ENCODE results near the gene AURKAIP1. TPM values are rescaled to one million over a fixed set of nuclear protein-coding genes. Genes with fewer than 3 reads are reported as not detected.

Gene AURKAIP1
- total and polyA plus RNA-seq, 7 experiments from 2014 or later = 53.8 to 160 (median 65.2) TPM

DNA sequence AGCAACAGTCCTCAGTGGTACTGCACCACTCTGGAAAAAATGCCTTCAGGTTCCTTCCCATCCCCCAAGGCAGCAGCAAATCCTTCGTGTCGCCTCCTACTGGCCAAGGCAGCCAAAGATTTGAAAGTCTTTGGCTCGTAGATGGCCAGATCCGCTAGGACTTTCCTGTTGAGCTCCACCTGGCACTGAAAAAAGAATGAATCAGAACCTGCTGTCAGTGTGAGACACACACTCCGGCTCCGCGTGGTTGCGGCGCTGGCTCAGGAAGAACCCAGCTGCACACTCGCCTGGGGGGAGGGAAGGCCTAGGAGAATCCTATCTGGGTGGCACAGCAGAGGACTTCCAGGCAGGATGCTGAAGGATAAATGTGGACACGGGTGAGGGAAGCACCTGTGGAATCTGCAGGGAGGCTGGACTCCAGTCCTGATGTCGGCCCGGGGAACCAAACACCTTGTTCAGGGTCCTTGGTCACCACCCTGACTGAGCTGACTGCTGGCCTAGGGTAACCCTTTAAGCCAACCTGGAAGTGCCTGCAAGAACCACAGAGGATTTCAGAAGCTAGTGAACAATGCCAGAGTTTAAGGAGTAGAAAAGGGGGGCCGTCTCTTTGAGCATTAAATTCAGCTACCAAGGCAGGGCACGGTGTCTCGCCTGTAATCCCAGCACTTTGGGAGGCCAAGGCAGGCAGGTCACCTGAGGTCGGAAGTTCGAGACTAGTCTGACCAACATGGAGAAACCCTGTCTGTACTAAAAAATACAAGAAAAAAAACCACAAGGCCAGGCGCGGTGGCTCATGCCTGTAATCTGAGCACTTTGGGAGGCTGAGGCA is 27.3 kb upstream of the AURKAIP1 start:
- DNase-seq = peak in 4 of 9 donors; percentile 15 to 33 (median 26)
- peaks cover 10 to 67% (median 46%) of the 10 kb centered on the region in 7 donors for H3K4me1 Mint-ChIP-seq
- no peaks in the 10 kb centered on the region for H3K9me3 ChIP-seq (ENCODE audit: control insufficient read depth in 2 of 3, low read length in 3 of 3)

DNA sequence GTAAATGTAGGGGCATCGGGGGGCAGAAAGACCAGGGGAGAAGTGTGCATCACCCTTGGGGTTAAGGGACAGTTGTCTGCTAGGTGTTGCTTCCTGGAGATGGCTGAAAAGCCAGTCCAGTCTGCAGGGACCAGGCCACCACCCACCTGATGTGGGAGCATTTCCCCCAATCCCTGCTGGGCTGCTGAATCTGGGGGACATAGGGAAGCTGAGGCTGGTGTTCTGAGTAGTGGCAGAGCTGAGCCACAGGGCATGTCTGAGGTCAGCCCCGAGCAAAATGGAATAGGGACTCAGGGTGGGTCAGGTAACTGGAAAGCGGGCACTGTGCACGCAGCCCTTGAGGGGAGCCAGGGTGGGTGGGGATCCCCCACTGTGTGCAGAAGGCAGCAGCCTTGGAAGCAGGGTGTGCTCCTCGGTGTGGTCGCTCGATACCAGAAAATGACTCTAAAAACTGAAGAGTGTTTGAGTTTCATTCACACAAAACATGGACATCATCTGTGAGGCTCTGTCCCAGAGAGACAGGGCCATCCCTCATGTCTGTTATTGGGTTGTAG is 26.5 kb upstream of the AURKAIP1 start:
- Histone ChIP-seq H3K9me3 (ENCODE audit: control insufficient read depth in 2 of 3, low read length in 3 of 3) (no peaks in the 10 kb centered on the region), H3K27ac (ENCODE audit: low read depth, low read length) (no peak overlapping the region), H3K4me3 (ENCODE audit: low read length) (no peak overlapping the region), H3K27me3 (ENCODE audit: control insufficient read depth in 2 of 2, insufficient read depth in 2 of 2, low read length in 2 of 2) (no peaks in the 10 kb centered on the region), H3K4me1 (ENCODE audit: control insufficient read depth in 2 of 2, insufficient read depth in 2 of 2, low read length in 2 of 2) (peaks cover 31 to 34% of the 10 kb centered on the region in 2 donors), H3K36me3 (ENCODE audit: control insufficient read depth in 2 of 3, insufficient read depth in 3 of 3, low read length in 3 of 3) (peaks cover 13 to 62% (median 20%) of the 10 kb centered on the region in 3 experiments)
- CTCF ChIA-PET = interaction anchor here (0.6 kb wide), 1 partner anchor 109 kb away, joined by 5 read pairs; no protein-coding TSS in a partner anchor
- POLR2A ChIA-PET = no interaction called here
- Mint-ChIP-seq H3K36me3 (peaks cover 0 to 32% (median 11%) of the 10 kb centered on the region in 5 donors), H3K4me3 (peak overlapping the region; percentile 37 to 94 (median 50)), H3K27ac (peak overlapping the region in 8 of 9 donors; percentile 21 to 89 (median 78)), H3K27me3 (no peaks in the 10 kb centered on the region), H3K9me3 (peaks cover 0 to 6% (median 0%) of the 10 kb centered on the region in 11 donors), H3K4me1 (peaks cover 10 to 66% (median 44%) of the 10 kb centered on the region in 7 donors)
- DNase-seq = no peak
- ATAC-seq = no peak
- intact Hi-C loops (cut with micrococcal nuclease) = loop anchor here in 1 of 2 donors (10.0 kb wide), 1 partner anchor 213 kb away; the partner anchor contains the start of gene MIB2

More for the DNA sequence above, 27.3 kb upstream of the AURKAIP1 start:
- peaks cover 32 to 33% of the 10 kb centered on the region in 2 donors for H3K4me1 ChIP-seq (ENCODE audit: control insufficient read depth in 2 of 2, insufficient read depth in 2 of 2, low read length in 2 of 2)
- ATAC-seq = no peak
- H3K36me3 ChIP-seq (ENCODE audit: control insufficient read depth in 2 of 3, insufficient read depth in 3 of 3, low read length in 3 of 3) = peaks cover 11 to 62% (median 16%) of the 10 kb centered on the region in 3 experiments
- Mint-ChIP-seq H3K36me3 (peaks cover 0 to 36% (median 11%) of the 10 kb centered on the region in 5 donors), H3K4me3 (peak overlapping the region in 9 of 10 donors; percentile 10 to 57 (median 50)), H3K27ac (peak overlapping the region in 8 of 9 donors; percentile 21 to 89 (median 78)), H3K27me3 (peaks cover 0 to 1% (median 0%) of the 10 kb centered on the region in 5 donors), H3K9me3 (peaks cover 0 to 6% (median 0%) of the 10 kb centered on the region in 11 donors)
- H3K27me3 ChIP-seq (ENCODE audit: control insufficient read depth in 2 of 2, insufficient read depth in 2 of 2, low read length in 2 of 2) = no peaks in the 10 kb centered on the region
- H3K4me3 ChIP-seq (ENCODE audit: low read length) = no peak overlapping the region
- no peak overlapping the region for H3K27ac ChIP-seq (ENCODE audit: low read depth, low read length)
- POLR2A ChIA-PET = interaction anchor here (0.6 to 0.8 kb wide), 3 partner anchors 19 to 334 kb away, joined by 3 read pairs; no protein-coding TSS in a partner anchor
- intact Hi-C loops (cut with micrococcal nuclease) = loop anchor here in 1 of 2 donors (10.0 kb wide), 1 partner anchor 213 kb away; the partner anchor contains the start of gene MIB2
- CTCF ChIA-PET = interaction anchor here (0.7 kb wide), 1 partner anchor 39 kb away, joined by 3 read pairs; no protein-coding TSS in a partner anchor

- intact Hi-C loops (cut with micrococcal nuclease) = loop anchor here in 1 of 2 donors (10.0 kb wide), 1 partner anchor 214 kb away; the partner anchor contains the start of gene MIB2
- peaks cover 10 to 60% (median 39%) of the 10 kb centered on the region in 7 donors for H3K4me1 Mint-ChIP-seq
Observed at GRCh38 chr1:1400576-1401456, 25.8 kb upstream of the AURKAIP1 start.

DNA sequence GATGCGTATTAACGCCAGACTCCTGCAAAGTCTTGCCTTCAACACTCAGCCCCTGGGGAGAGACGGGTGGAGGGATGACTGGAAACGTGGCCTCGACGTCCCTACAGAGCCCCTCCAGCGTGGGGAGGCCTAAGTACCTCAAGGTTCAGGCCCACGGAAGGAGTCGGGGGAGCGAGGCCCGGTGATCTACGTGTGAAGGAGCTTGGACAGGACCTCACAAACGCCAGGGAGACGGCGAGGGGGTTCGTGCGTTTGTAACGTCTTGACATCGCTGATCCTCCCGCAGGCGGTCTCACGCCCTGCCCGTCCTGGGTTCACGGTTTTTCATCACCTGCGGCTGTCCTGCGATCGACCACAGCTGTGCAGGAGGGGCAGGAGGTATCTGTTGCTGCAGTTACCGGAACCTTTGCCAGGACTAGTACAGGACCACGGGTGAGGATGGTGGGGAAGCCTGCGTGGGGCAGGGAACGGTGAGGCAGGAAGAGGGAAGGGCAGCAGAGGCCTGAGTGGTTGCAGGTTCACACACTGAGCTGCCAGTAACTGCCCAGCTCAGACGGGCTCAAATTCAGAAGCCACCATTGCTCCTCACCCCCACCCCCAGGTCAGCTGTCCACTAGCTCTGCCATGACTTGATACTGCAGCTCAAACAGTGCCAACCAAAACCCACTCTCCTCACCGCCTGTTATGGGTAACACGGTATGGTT is 25.0 kb upstream of the AURKAIP1 start:
- POLR2A ChIA-PET = interaction anchor here (0.7 to 9.8 kb wide), 11 partner anchors 8 to 214 kb away, joined by 3 to 80 read pairs (median 6); partner anchors contain the start of genes AURKAIP1, MRPL20 and UBE2J2
- intact Hi-C loops (cut with micrococcal nuclease) = loop anchor here (1.0 to 10.0 kb wide), 11 partner anchors 7 to 284 kb away; partner anchors contain the start of genes AURKAIP1 (in 2 of the 2), ATAD3A (in 1 of the 2), ATAD3B (in 1 of the 2) and C1orf159 (in 1 of the 2)

More at GRCh38 chr1:1400576-1401456, 25.8 kb upstream of the AURKAIP1 start:
- Histone ChIP-seq H3K9me3 (ENCODE audit: control insufficient read depth in 2 of 3, low read length in 3 of 3) (no peaks in the 10 kb centered on the region), H3K4me1 (ENCODE audit: control insufficient read depth in 2 of 2, insufficient read depth in 2 of 2, low read length in 2 of 2) (peaks cover 24 to 28% of the 10 kb centered on the region in 2 donors), H3K36me3 (ENCODE audit: control insufficient read depth in 2 of 3, insufficient read depth in 3 of 3, low read length in 3 of 3) (peaks cover 13 to 62% (median 19%) of the 10 kb centered on the region in 3 experiments), H3K4me3 (ENCODE audit: low read length) (peak overlapping the region; percentile 99), H3K27me3 (ENCODE audit: control insufficient read depth in 2 of 2, insufficient read depth in 2 of 2, low read length in 2 of 2) (no peaks in the 10 kb centered on the region), H3K27ac (ENCODE audit: low read depth, low read length) (peak overlapping the region; percentile 87)
- peaks cover 0 to 3% (median 0%) of the 10 kb centered on the region in 11 donors for H3K9me3 Mint-ChIP-seq
- H3K4me3 Mint-ChIP-seq = peak overlapping the region; percentile 85 to 94 (median 90)
- CTCF ChIA-PET = interaction anchor here (0.6 to 2.2 kb wide), 2 partner anchors 29 to 110 kb away, joined by 5 to 7 read pairs; no protein-coding TSS in a partner anchor
- no peaks in the 10 kb centered on the region for H3K27me3 Mint-ChIP-seq
- DNase-seq (no peak), ATAC-seq (no peak)
- H3K36me3 Mint-ChIP-seq = peaks cover 0 to 28% (median 11%) of the 10 kb centered on the region in 5 donors
- POLR2A ChIA-PET = interaction anchor here (0.7 to 3.4 kb wide), 8 partner anchors 10 to 213 kb away, joined by 3 to 59 read pairs (median 4); partner anchors contain the start of genes AURKAIP1 and UBE2J2
- peak overlapping the region; percentile 21 to 91 (median 88) for H3K27ac Mint-ChIP-seq

More for the DNA sequence above, 25.0 kb upstream of the AURKAIP1 start:
- H3K4me1 ChIP-seq (ENCODE audit: control insufficient read depth in 2 of 2, insufficient read depth in 2 of 2, low read length in 2 of 2) = peaks cover 20 to 23% of the 10 kb centered on the region in 2 donors
- H3K27me3 ChIP-seq (ENCODE audit: control insufficient read depth in 2 of 2, insufficient read depth in 2 of 2, low read length in 2 of 2) = no peaks in the 10 kb centered on the region
- H3K4me3 ChIP-seq (ENCODE audit: low read length) = peak overlapping the region; percentile 99
- Mint-ChIP-seq H3K27me3 (no peaks in the 10 kb centered on the region), H3K36me3 (peaks cover 0 to 28% (median 18%) of the 10 kb centered on the region in 5 donors), H3K9me3 (peaks cover 0 to 2% (median 0%) of the 10 kb centered on the region in 11 donors), H3K4me1 (peaks cover 18 to 61% (median 41%) of the 10 kb centered on the region in 7 donors), H3K4me3 (peak overlapping the region; percentile 85 to 94 (median 90)), H3K27ac (peak overlapping the region; percentile 78 to 93 (median 89))
- DNase-seq (peak in 3 of 9 donors; percentile 14 to 31 (median 20)), ATAC-seq (no peak)
- H3K27ac ChIP-seq (ENCODE audit: low read depth, low read length) = peak overlapping the region; percentile 87
- no peaks in the 10 kb centered on the region for H3K9me3 ChIP-seq (ENCODE audit: control insufficient read depth in 2 of 3, low read length in 3 of 3)
- CTCF ChIA-PET = interaction anchor here (1.2 to 2.2 kb wide), 2 partner anchors 12 to 28 kb away, joined by 3 to 7 read pairs; no protein-coding TSS in a partner anchor
- H3K36me3 ChIP-seq (ENCODE audit: control insufficient read depth in 2 of 3, insufficient read depth in 3 of 3, low read length in 3 of 3) = peaks cover 11 to 63% (median 19%) of the 10 kb centered on the region in 3 experiments
